OCI-M2 (cell line): ENCODE measurements around the gene ZNF669.

Experiments used
- DNase-seq: peaks from one replicate; lab custom pipeline; 2025; ENCODE audit not compliant: unreplicated experiment; lab: John Stamatoyannopoulos, UW

The ZNF669 gene

DNA sequence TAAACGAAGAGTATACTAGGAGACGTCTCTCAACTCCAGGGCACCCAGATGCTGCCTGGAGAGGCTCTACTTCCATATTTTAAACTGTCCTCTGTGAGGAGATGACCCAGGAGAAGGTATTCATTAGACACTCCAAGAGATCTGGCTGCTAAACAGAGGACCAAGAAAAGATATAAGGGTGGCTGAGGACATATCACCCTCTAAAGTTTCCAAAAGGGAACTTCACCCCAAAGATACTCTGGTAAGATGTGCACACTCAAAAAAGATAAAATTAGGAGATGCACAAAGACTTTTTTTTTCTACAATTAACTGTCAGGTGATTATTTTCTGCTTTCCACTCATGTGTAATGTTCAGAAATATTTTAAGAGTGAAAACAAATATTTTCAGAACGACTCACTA lies 26.9 kb downstream of the ZNF669 start:
- no peak for DNase-seq

DNA sequence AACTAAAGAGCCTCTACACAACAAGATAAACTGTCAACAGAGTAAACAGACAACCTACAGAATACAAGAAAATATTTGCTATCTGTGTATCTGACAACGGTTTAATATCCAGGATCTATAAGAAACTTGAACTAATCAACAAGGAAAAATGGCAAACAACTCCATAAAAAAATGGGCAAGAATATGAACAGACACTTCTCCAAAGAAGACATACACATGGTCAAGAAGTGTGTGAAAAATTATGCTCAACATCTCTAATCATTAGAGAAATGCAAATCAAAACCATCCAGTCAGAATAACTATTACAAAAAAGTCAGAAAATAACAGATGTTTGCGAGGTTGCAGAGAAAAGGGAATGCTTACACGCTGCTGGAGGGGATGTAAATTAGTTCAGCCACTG lies 33.5 kb downstream of the ZNF669 start:
- no peak for DNase-seq

DNA sequence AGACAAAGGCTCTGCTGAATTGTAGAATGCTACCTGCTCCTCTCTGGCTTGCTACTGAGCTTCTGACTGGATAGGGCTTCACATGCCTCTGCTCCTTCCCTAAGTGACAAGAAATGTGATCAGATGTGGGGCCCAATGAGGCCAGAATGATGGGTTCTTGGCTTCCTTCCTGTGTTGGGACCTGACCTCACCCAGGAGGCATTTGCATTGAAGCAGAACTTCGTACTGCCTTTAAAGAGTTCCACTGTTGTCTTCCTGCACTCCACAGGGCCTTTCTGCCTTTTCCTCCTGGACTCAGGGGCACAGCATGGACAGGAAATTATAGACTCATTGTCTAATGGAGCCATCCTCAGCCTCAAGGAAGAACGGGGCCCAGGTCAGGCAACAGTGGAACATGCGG lies 39.9 kb downstream of the ZNF669 start:
- no peak for DNase-seq

DNA sequence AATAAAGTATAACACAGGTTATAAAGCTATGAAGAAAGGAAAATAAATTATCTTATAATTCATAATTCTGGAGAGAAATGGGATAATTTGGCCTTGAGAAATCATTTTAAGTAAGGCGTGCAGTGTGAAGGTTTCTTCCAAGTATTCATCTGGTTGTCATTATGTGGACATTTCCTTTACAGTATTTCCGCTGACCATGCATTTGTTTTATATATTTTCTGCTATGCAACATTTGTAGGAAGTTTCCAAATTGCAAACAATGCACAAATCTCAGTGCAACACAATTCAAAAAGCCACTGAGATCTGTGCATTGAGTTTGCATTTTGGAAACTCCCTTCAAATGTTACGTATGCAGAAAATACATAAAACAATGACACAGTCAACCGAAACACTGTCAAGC lies 43.4 kb downstream of the ZNF669 start:
- DNase-seq = no peak

GRCh38 chr1:247056071-247056470 lies 48.1 kb downstream of the ZNF669 start:
- no peak for DNase-seq

DNA sequence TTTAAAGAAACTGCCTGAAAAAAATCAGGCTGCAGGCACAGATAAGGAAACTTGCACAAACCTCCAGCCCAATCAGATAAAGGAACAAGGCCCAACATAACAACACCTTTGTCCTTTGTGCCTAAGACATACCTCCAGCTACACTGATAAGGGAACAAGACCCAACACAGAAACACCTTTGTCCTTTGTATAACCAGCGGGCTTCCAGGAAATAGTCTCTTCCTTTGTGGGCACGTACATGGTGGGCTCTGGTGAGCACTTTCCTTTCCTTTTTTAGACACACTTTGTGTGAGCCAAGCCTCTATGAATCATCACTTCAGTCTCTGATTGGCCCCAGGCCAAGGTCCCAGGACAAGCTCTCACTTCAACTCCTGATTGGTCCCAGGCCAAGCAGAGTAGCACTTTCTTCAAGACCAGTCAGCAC lies 49.2 kb downstream of the ZNF669 start:
- DNase-seq = no peak
